ENCODE measurements around the gene DOCK2.

DOCK2 gene

GRCh38 chr5:169989365-169989764, 352.3 kb downstream of the DOCK2 start:
- no peak for DNase-seq (ENCODE audit: low read depth)

GRCh38 chr5:169991115-169991869, 354.2 kb downstream of the DOCK2 start:
- DNase-seq (ENCODE audit: low read depth), result no peak

DNA sequence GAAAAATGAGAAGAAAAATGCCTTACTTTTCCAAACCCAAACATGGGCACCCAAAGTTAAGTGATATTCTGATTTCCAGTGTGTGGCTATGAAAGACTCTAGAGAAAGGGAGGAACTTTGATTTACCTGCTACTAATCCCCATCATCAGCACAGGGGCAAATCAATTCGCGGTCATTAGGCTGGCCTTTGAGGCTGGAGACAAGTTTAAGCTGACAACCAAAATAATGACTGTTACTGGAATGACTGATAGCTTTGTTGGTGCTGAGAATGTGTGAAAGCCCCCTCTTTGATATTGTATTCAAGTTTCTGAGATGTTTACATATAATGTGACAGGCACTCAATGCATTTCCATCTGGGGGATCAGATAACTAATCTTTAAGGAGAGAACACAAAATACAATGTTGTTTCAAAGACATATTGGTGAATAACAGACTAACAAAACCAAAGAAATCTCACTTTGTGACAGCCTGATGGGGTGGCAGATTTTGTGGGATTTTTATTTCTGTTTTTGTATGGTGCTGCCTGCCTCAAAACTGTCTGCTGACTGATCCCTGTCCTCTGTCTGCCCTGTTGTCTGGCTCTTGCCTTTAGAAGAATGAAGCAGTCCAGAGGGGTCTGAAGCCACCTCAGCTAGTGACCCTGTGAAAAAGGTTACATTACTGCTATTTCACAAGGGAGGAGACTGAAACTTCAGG, 355.9 kb downstream of the DOCK2 start:
- DNase-seq (ENCODE audit: low read depth), result no peak

- no peak for DNase-seq (ENCODE audit: low read depth)
These were observed 356.4 kb downstream of the DOCK2 start for GRCh38 chr5:169993485-169993790.

- no peak for DNase-seq (ENCODE audit: low read depth)
These were observed 360.7 kb downstream of the DOCK2 start for GRCh38 chr5:169997798-169998197.

GRCh38 chr5:169999621-170000020, 362.5 kb downstream of the DOCK2 start:
- DNase-seq (ENCODE audit: low read depth), result no peak

- DNase-seq (ENCODE audit: low read depth), result no peak
These were observed 363.1 kb downstream of the DOCK2 start for GRCh38 chr5:170000155-170000554.

DNA sequence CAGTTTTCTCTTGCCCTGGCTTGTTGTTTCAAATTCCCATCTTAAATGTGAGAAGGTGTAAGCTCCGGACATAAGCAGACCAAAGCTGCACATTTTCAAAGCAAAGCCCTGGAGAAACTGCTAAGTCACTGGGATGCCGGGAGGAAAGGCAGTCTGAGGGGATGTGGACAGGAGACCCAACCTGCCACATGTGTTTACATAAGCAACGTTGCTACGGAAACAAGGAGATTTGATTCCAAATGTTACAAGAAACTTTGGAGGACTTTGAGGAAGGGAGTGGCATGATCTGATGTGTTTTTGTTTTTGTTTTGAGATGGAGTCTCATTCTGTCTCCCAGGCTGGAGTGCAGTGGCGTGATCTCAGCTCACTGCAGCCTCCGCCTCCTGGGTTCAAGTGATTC, 368.9 kb downstream of the DOCK2 start:
- DNase-seq (ENCODE audit: low read depth), result no peak

- DNase-seq (ENCODE audit: low read depth), result no peak
These were observed 371.3 kb downstream of the DOCK2 start for GRCh38 chr5:170008376-170008775.

DNA sequence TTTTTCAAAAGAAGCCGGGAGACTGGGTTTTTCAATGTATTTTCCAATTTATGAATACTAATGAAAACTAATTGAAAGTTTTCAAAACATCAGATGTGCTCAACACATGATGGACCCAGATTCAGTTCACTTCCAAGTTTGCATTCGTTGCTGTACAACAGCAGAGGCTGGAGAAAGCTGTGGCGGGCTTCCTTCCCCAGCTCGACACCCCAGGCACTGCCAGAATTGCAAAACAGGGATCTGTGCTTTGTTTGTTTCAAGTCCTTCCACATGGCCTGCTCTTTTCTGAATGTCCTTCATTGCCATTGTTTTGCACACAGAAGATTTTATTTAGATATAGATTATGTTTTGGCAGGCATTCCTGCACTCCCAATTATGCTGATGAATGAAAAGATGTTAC, 373.5 kb downstream of the DOCK2 start:
- no peak for DNase-seq (ENCODE audit: low read depth)

GRCh38 chr5:170011751-170012150, 374.7 kb downstream of the DOCK2 start:
- no peak for DNase-seq (ENCODE audit: low read depth)

DNA sequence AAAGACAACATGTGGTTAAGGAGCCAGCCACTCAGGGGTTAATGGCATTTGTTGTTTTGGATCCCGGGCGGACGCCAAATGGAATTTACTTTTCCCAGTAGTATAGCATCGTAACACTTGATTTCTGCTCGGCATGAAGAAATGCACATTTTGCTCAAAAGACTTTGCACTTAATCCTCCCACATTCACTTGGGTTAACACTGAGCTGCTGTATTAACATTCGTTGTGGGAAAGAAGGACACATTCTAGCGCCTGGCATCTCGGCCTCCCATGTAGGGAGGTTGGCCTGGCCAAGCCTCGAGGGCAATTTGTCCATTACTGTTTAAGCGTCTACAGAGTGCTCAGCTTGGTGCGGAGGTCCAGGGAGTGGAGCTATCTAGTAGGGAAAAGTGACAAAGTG, 375.5 kb downstream of the DOCK2 start:
- DNase-seq (ENCODE audit: low read depth), result no peak

DNA sequence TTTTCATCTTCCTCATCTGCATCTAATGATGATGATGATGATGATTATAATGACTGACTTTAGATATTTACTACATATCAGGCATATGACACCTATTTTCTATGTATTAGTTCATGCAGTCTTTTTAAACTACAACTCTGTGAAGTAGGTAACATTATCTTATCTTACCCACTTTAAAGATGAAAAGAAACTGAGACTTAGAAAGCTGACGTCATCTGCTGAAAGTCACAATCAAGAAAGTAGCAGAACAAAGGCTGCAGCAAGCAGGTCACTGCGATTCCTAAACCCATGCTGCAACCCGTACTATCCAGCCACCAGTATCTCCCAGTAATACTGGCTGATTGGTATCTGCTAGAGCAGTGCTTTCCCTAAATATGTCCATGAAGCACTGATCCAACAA, 383.3 kb downstream of the DOCK2 start:
- DNase-seq (ENCODE audit: low read depth), result no peak

GRCh38 chr5:170021506-170021905, 384.4 kb downstream of the DOCK2 start:
- DNase-seq (ENCODE audit: low read depth), result no peak

DNA sequence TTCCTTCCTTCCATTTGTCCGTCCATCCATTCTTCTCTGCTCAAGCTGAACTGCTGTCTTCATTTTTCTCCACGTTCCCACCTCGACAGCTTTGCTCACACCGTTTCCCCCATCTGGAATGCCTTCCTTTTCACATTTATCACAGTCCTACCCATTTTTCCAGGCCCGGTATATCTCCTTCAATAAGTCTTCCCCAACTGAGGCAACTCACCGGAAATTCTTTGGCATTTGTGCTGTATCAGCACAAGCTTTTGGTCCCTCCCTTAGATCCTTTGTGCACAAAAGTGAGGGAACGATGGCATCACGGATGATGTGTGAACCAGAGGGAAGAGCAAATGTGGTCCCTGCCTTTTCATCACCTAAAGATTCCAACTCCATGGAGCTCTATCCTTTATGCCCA, 388.8 kb downstream of the DOCK2 start:
- DNase-seq (ENCODE audit: low read depth), result no peak

DNA sequence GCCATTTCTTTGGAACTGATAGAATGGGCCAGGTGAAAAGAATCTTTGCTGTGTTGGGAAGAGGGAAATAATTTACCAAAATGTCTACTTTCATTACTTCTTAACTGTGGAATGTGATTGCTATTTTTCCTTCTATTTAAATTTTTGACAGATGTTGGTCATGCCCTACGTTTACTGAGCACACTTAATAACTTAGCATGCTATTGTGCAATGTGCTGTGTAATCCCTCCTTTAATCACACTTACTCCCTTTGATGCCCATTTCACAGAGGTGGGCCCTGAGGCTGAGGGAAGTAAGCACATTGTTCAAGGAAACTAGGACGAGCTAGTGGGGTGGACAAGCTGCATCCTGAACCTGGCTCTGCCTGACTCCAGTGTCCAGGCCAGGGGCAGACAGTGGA, 391.0 kb downstream of the DOCK2 start:
- peak; percentile 3 for DNase-seq (ENCODE audit: low read depth)

DNA sequence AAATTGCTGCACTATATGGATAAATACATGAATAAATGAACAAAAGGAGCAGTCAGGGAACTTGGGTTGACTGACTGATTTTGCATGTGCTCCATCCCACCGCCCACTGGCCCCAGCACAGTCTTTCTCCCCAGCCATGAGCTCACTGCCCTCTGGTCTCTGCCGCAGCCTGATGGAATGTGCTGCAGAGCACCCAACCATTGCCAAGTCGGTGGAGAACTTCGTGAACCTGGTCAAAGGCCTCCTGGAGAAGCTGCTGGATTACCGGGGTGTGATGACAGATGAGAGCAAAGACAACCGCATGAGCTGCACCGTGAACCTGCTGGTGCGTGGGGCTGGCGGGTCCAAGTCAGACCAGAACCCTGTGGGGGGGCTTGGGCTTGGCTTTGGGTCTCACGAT, 397.2 kb downstream of the DOCK2 start:
- DNase-seq (ENCODE audit: low read depth), result no peak

DNA sequence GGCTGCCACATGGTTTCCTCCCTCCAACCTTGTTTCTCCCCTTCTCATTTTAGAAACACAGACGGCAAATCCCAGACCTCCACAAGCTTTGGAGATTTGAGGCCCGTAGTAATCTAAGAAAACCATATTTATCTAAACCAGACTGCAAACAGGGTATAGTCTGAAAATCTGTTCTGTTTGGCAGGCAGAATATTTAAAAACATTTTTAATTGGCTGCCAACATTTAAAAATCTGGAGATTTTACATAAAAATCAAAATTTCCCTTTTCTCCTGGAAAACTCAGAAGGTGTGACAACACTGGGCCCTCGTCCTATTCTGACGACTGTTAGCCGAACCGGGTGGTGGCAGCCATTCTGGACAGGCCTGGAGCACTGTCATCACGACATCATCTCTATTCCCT, 401.2 kb downstream of the DOCK2 start:
- DNase-seq (ENCODE audit: low read depth), result no peak

- DNase-seq (ENCODE audit: low read depth), result no peak
These were observed 402.8 kb downstream of the DOCK2 start for GRCh38 chr5:170039830-170040229.

GRCh38 chr5:170046241-170046640, 409.2 kb downstream of the DOCK2 start:
- DNase-seq (ENCODE audit: low read depth), result no peak

- DNase-seq (ENCODE audit: low read depth), result no peak
These were observed 412.6 kb downstream of the DOCK2 start for GRCh38 chr5:170049713-170050112.

DNA sequence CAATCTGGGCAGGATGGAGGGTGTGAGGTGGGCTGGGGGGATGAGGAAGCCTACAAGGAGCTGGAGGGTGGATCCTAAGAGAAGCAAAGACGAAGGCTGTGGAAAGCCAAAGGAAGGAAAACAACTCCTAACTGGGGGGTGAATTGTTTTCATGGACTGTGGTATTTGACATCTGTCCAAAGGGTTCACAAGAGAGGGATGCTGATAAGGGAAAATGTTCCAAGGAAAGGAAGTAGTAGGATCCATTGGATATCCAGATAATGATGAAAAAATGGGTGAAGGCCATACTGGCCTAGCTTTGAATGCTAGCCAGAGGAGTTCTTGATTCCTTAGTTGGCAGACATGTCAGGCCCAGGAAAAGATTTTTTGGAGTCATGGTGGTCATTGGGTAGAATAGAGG, 416.8 kb downstream of the DOCK2 start:
- DNase-seq (ENCODE audit: low read depth), result no peak

- DNase-seq (ENCODE audit: low read depth), result no peak
These were observed 418.5 kb downstream of the DOCK2 start for GRCh38 chr5:170055606-170056005.

Measured in GM04504 (cell line).